A673 (cell line): ENCODE data around the gene PPFIA2.

ENCODE experiments used
- EZH2 ChIP-seq: fragments of 200-600 bp; sonication (generic); IDR thresholded peaks from 2 replicates; pipeline ENCODE4 v1.6.1; 2017; ENCODE audit warnings: borderline replicate concordance, low read depth, mild to moderate bottlenecking, mixed read lengths, antibody characterized with exemption, low read length; ENCODE audit not compliant: poor library complexity, severe bottlenecking
- TF ChIP-seq, protein P1 (sequence below): fragments of 300-800, 200-600 bp; sonication (generic); conservative IDR thresholded peaks from 2 replicates; pipeline ENCODE4 v1.5.1; 2017; ENCODE audit warnings: low read depth, mild to moderate bottlenecking, antibody characterized with exemption, low read length, moderate library complexity, mixed read lengths

DNA sequence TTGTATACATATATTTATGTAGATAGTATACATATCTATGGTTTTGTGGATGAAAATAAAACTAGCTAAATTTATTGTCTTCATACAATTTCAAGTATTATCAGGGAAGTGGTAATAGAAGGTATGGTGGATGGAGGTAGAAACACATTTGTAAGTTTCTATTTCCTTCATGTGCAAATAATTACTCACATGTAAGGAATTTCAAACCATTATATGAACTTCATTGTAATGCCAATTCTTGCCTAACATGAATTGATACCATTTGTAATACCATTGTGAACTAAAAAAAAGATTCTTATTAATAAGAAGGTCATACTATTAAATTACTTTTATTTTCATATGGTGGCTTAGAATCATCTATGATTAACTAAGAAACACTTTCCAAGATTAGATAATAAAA lies 20.1 kb upstream of the PPFIA2 start:
- TF ChIP-seq, protein P1, sequence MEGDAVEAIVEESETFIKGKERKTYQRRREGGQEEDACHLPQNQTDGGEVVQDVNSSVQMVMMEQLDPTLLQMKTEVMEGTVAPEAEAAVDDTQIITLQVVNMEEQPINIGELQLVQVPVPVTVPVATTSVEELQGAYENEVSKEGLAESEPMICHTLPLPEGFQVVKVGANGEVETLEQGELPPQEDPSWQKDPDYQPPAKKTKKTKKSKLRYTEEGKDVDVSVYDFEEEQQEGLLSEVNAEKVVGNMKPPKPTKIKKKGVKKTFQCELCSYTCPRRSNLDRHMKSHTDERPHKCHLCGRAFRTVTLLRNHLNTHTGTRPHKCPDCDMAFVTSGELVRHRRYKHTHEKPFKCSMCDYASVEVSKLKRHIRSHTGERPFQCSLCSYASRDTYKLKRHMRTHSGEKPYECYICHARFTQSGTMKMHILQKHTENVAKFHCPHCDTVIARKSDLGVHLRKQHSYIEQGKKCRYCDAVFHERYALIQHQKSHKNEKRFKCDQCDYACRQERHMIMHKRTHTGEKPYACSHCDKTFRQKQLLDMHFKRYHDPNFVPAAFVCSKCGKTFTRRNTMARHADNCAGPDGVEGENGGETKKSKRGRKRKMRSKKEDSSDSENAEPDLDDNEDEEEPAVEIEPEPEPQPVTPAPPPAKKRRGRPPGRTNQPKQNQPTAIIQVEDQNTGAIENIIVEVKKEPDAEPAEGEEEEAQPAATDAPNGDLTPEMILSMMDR = no peak
- TF ChIP-seq EZH2 = no peak
